Neural progenitor cell (in vitro differentiated cells): Measurements from ENCODE around the gene PRKCA. TPM values are rescaled to one million over a fixed set of nuclear protein-coding genes. Genes with fewer than 3 reads are reported as not detected.

Experiments used
- DNase-seq: peaks from one replicate; pipeline ENCODE4 v3.0.0-alpha.2; 2016; ENCODE audit warnings: low spot score
- H2AFZ ChIP-seq: fragments of 200-600 bp; sonication (generic); replicated peaks from 2 replicates; pipeline ENCODE4 v1.6.1; 2016; ENCODE audit warnings: antibody characterized with exemption
- H3F3A ChIP-seq: fragments of 200-600 bp; sonication (generic); 2 replicates; pipeline ENCODE4 v1.6.1; 2016; ENCODE audit warnings: antibody characterized with exemption, low read depth
- H3K27ac ChIP-seq: fragments of 200-600 bp; sonication (generic); 2 replicates; pipeline ENCODE4 v1.5.1; 2016; ENCODE audit warnings: mild to moderate bottlenecking
- H3K27me3 ChIP-seq: fragments of 200-600 bp; sonication (generic); 2 replicates; pipeline ENCODE4 v1.6.1; 2016; ENCODE audit warnings: mild to moderate bottlenecking, moderate library complexity
- H3K36me3 ChIP-seq: fragments of 200-600 bp; sonication (generic); 2 replicates; pipeline ENCODE4 v1.5.1; 2016
- H3K4me1 ChIP-seq: fragments of 200-600 bp; sonication (generic); 2 replicates; pipeline ENCODE4 v1.6.1; 2016; ENCODE audit warnings: mixed run types
- H3K4me2 ChIP-seq: fragments of 200-600 bp; sonication (generic); 2 replicates; pipeline ENCODE4 v1.6.1; 2016
- H3K4me3 ChIP-seq: fragments of 200-600 bp; sonication (generic); 2 replicates; pipeline ENCODE4 v1.5.1; 2016
- H3K79me2 ChIP-seq: fragments of 200-600 bp; sonication (generic); 2 replicates; pipeline ENCODE4 v1.6.1; 2016; ENCODE audit warnings: low read depth
- H3K9ac ChIP-seq: fragments of 200-600 bp; sonication (generic); 2 replicates; pipeline ENCODE4 v1.6.1; 2016
- H3K9me3 ChIP-seq: fragments of 200-600 bp; sonication (generic); 2 replicates; pipeline ENCODE4 v1.5.1; 2016; ENCODE audit warnings: low read depth
- H4K20me1 ChIP-seq: fragments of 200-600 bp; sonication (generic); 2 replicates; pipeline ENCODE4 v1.6.1; 2016; ENCODE audit warnings: low read depth
- H3K27ac Mint-ChIP-seq: 3 replicates; pipeline ENCODE4 v1.8.0; 2021; ENCODE audit warnings: mixed read lengths
- H3K27me3 Mint-ChIP-seq: 2 replicates; pipeline ENCODE4 v1.8.0; 2022; ENCODE audit warnings: low read depth, mild to moderate bottlenecking, inconsistent platforms, moderate library complexity, mixed read lengths; ENCODE audit not compliant: insufficient read depth
- H3K36me3 Mint-ChIP-seq: 3 replicates; pipeline ENCODE4 v1.8.0; 2021; ENCODE audit warnings: mixed read lengths
- H3K4me1 Mint-ChIP-seq: 3 replicates; pipeline ENCODE4 v1.8.0; 2021; ENCODE audit warnings: mixed read lengths
- H3K4me3 Mint-ChIP-seq: 3 replicates; pipeline ENCODE4 v1.8.0; 2021; ENCODE audit warnings: mild to moderate bottlenecking, moderate library complexity, mixed read lengths
- H3K9me3 Mint-ChIP-seq: 3 replicates; pipeline ENCODE4 v1.8.0; 2020; ENCODE audit warnings: mixed read lengths
- CTCF ChIP-seq: fragments of 200-600 bp; sonication (generic); IDR thresholded peaks from 2 replicates; pipeline ENCODE4 v1.5.1; 2017; ENCODE audit warnings: antibody characterized with exemption, mild to moderate bottlenecking
- EZH2 ChIP-seq: fragments of 200-600 bp; sonication (generic); IDR thresholded peaks from 2 replicates; pipeline ENCODE4 v1.6.1; 2017; ENCODE audit warnings: antibody characterized with exemption, mild to moderate bottlenecking, moderate library complexity
- EZH2phosphoT487 ChIP-seq: fragments of 200-600 bp; sonication (generic); IDR thresholded peaks from 2 replicates; pipeline ENCODE4 v1.6.1; 2017; ENCODE audit warnings: antibody characterized with exemption
- total RNA-seq: library from RNA; depleted of rRNA; stranded (reverse); fragments of >200 nt; gene quantifications from 2 replicates; pipeline ENCODE4 v1.2.3, GENCODE V29; 2015; ENCODE audit warnings: low replicate concordance

The PRKCA gene
- total RNA-seq, 1 donor from 2014 or later: 2.1 TPM

- Histone ChIP-seq H2AFZ (no peak overlapping the region), H3K9ac (no peak overlapping the region), H3K9me3 (no peaks in the 10 kb centered on the region), H3K4me1 (peaks cover 19% of the 10 kb centered on the region), H3K36me3 (no peaks in the 10 kb centered on the region), H3K27ac (no peak overlapping the region), H3F3A (no peaks in the 10 kb centered on the region), H3K4me3 (no peak overlapping the region), H3K27me3 (no peaks in the 10 kb centered on the region), H3K4me2 (no peak overlapping the region), H3K79me2 (no peaks in the 10 kb centered on the region), H4K20me1 (no peaks in the 10 kb centered on the region)
- no peak overlapping the region for H3K27ac Mint-ChIP-seq
- peaks cover 4% of the 10 kb centered on the region for H3K27me3 Mint-ChIP-seq
- H3K36me3 Mint-ChIP-seq: peaks cover under 1% of the 10 kb centered on the region
- peaks cover 51% of the 10 kb centered on the region for H3K4me1 Mint-ChIP-seq
- peaks cover 1% of the 10 kb centered on the region for H3K9me3 Mint-ChIP-seq
- no peak for TF ChIP-seq EZH2phosphoT487
- no peak for TF ChIP-seq EZH2
- TF ChIP-seq CTCF: no peak
- no peak overlapping the region for H3K4me3 Mint-ChIP-seq
- DNase-seq: no peak
These were observed 118.6 kb downstream of the PRKCA start for GRCh38 chr17:66420961-66421371.

- peaks cover 5% of the 10 kb centered on the region for H3K9me3 Mint-ChIP-seq
- H3K27me3 ChIP-seq: no peaks in the 10 kb centered on the region
- no peaks in the 10 kb centered on the region for H3K36me3 ChIP-seq
- no peaks in the 10 kb centered on the region for H3K79me2 ChIP-seq
- peaks cover 42% of the 10 kb centered on the region for H3K4me1 Mint-ChIP-seq
- no peak overlapping the region for H3K4me3 Mint-ChIP-seq
- peaks cover 4% of the 10 kb centered on the region for H3K27me3 Mint-ChIP-seq
- H3K9me3 ChIP-seq: no peaks in the 10 kb centered on the region
- no peak for TF ChIP-seq EZH2phosphoT487
- TF ChIP-seq CTCF: no peak
- TF ChIP-seq EZH2: no peak
- no peak overlapping the region for H3K4me3 ChIP-seq
- peaks cover 9% of the 10 kb centered on the region for H3K4me1 ChIP-seq
- H3K27ac Mint-ChIP-seq: no peak overlapping the region
- H2AFZ ChIP-seq: no peak overlapping the region
- DNase-seq: no peak
- H3K9ac ChIP-seq: no peak overlapping the region
- H3K4me2 ChIP-seq: no peak overlapping the region
- H3F3A ChIP-seq: no peaks in the 10 kb centered on the region
- H3K36me3 Mint-ChIP-seq: peaks cover 4% of the 10 kb centered on the region
- no peak overlapping the region for H3K27ac ChIP-seq
- H4K20me1 ChIP-seq: no peaks in the 10 kb centered on the region
These were observed 119.8 kb downstream of the PRKCA start for GRCh38 chr17:66422186-66422585.

DNA sequence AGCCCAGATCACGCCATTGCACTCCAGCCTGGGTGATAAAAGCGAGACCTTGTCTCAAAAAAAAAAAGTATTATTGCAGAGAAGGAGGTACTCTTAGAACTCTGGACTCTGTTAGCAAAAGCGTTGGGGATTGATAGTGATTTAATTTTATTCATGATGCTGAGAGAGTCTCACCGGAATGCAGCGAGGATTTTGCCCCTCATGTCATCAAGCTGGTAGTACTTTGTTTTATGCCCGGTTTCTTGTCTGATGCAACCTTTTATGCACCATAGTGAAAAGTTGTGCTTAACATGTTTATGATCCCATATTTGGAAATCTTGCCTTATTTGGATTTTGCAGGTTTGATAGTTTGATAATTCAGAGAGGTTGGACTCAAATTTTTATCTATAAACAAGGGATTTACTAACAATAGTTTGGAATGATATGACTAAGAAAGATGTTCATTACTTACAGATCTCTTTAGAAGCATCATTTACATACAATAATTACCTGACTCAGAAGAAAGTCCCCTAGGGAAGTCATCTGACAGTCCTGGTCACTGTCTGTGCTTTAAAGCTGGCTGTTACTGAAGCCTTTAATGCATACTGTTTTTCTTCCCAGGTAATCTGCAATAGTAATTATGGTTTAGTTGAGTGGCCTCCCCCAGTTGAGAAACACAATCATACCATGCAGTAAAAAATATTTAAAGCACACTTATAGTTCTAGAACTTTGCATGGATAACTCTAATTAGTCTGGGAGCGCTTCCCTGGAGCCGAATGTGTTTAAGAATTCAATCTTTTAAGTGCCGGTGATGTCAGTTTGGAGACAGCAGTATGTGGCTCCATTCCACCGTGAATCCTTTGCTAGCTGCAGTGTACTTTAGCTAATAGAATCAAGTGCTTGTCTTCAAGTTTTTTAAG lies 120.9 kb downstream of the PRKCA start:
- H3K27me3 Mint-ChIP-seq: peaks cover 3% of the 10 kb centered on the region
- no peaks in the 10 kb centered on the region for H3K9me3 ChIP-seq
- H3K9ac ChIP-seq: no peak overlapping the region
- TF ChIP-seq CTCF (no peak), EZH2phosphoT487 (no peak), EZH2 (no peak)
- DNase-seq: no peak
- H3K4me1 ChIP-seq: peaks cover 9% of the 10 kb centered on the region
- peak overlapping the region; percentile 1 for H3K4me2 ChIP-seq
- H3K27ac Mint-ChIP-seq: no peak overlapping the region
- no peak overlapping the region for H3K27ac ChIP-seq
- no peaks in the 10 kb centered on the region for H3K36me3 ChIP-seq
- peaks cover 35% of the 10 kb centered on the region for H3K4me1 Mint-ChIP-seq
- no peaks in the 10 kb centered on the region for H3K27me3 ChIP-seq
- H3F3A ChIP-seq: no peaks in the 10 kb centered on the region
- peaks cover 4% of the 10 kb centered on the region for H3K36me3 Mint-ChIP-seq
- H3K9me3 Mint-ChIP-seq: peaks cover 8% of the 10 kb centered on the region
- no peak overlapping the region for H3K4me3 Mint-ChIP-seq
- H4K20me1 ChIP-seq: no peaks in the 10 kb centered on the region
- H2AFZ ChIP-seq: no peak overlapping the region
- no peak overlapping the region for H3K4me3 ChIP-seq
- H3K79me2 ChIP-seq: no peaks in the 10 kb centered on the region
